ENCODE measurements around the gene CGREF1. TPM values are rescaled to one million over a fixed set of nuclear protein-coding genes. Genes with fewer than 3 reads are reported as not detected.

The CGREF1 gene
- total RNA-seq, 2 donors from 2014 or later, result 1.0 to 3.0 TPM

- H3K4me1 ChIP-seq, result peaks cover 31% of the 10 kb centered on the region
- TF ChIP-seq POLR2A (IDR thresholded peaks at IDR 0.05) (no peak), CTCF (IDR thresholded peaks at IDR 0.05) (no peak)
- ATAC-seq (no peak), DNase-seq (no peak)
- intact Hi-C loops (cut with DNase I), result loop anchor here (10.0 kb wide), 1 partner anchor 213 kb away; the partner anchor contains the start of gene UCN
- H3K36me3 ChIP-seq (replicated peaks in 1 of 2; ENCODE audit: insufficient read depth in 1 of 2, low read depth in 2 of 2), result no peaks in the 10 kb centered on the region
- no peaks in the 10 kb centered on the region for H3K9me3 ChIP-seq
- H3K4me3 ChIP-seq, result no peak overlapping the region
- H3K27me3 ChIP-seq, result no peaks in the 10 kb centered on the region
- no peak overlapping the region for H3K27ac ChIP-seq
- WGBS, 2 donors, result 78 to 84% methylated on average over 24 to 25 of the region's 25 CpGs
Measured at GRCh38 chr2:27091746-27092695, 26.9 kb downstream of the CGREF1 start.

- Histone ChIP-seq H3K36me3 (replicated peaks in 1 of 2; ENCODE audit: insufficient read depth in 1 of 2, low read depth in 2 of 2) (no peaks in the 10 kb centered on the region), H3K27ac (no peak overlapping the region), H3K27me3 (no peaks in the 10 kb centered on the region), H3K9me3 (no peaks in the 10 kb centered on the region), H3K4me1 (peaks cover 27% of the 10 kb centered on the region), H3K4me3 (no peak overlapping the region)
- ATAC-seq, result no peak
- intact Hi-C loops (cut with DNase I), result no loop called here
- TF ChIP-seq CTCF (IDR thresholded peaks at IDR 0.05) (no peak), POLR2A (IDR thresholded peaks at IDR 0.05) (no peak)
- 85 to 90% methylated on average over 13 to 14 of the region's 14 CpGs for WGBS, 2 donors
- no peak for DNase-seq
Measured at GRCh38 chr2:27089111-27089954, 29.6 kb downstream of the CGREF1 start.

- intact Hi-C loops (cut with DNase I), result no loop called here
- Histone ChIP-seq H3K36me3 (replicated peaks in 1 of 2; ENCODE audit: insufficient read depth in 1 of 2, low read depth in 2 of 2) (no peaks in the 10 kb centered on the region), H3K4me3 (no peak overlapping the region), H3K9me3 (no peaks in the 10 kb centered on the region), H3K27ac (no peak overlapping the region), H3K27me3 (no peaks in the 10 kb centered on the region), H3K4me1 (peaks cover 27% of the 10 kb centered on the region)
- DNase-seq (no peak), ATAC-seq (no peak)
- TF ChIP-seq CTCF (IDR thresholded peaks at IDR 0.05) (no peak), POLR2A (IDR thresholded peaks at IDR 0.05) (no peak)
- 84 to 90% methylated on average over 5 to 6 of the region's 6 CpGs for WGBS, 2 donors
Measured at GRCh38 chr2:27088634-27089033, 30.3 kb downstream of the CGREF1 start.

GRCh38 chr2:27087823-27088410 lies 31.0 kb downstream of the CGREF1 start:
- DNase-seq (no peak), ATAC-seq (no peak)
- Histone ChIP-seq H3K27me3 (no peaks in the 10 kb centered on the region), H3K4me1 (peaks cover 27% of the 10 kb centered on the region), H3K4me3 (no peak overlapping the region), H3K9me3 (no peaks in the 10 kb centered on the region), H3K27ac (no peak overlapping the region), H3K36me3 (replicated peaks in 1 of 2; ENCODE audit: insufficient read depth in 1 of 2, low read depth in 2 of 2) (no peaks in the 10 kb centered on the region)
- TF ChIP-seq CTCF (IDR thresholded peaks at IDR 0.05), result no peak
- no peak for TF ChIP-seq POLR2A (IDR thresholded peaks at IDR 0.05)
- 71 to 84% methylated on average over 5 of the region's 5 CpGs for WGBS, 2 donors
- intact Hi-C loops (cut with DNase I), result no loop called here

Measured in body of pancreas (tissue), 4 donors.